Measurements from ENCODE around the gene IQSEC1. TPM values are rescaled to one million over a fixed set of nuclear protein-coding genes. Genes with fewer than 3 reads are reported as not detected.

Gene IQSEC1
- total RNA-seq, 1 experiment from 2014 or later = 13.3 TPM

GRCh38 chr3:12868039-12869034 is 204.9 kb downstream of the IQSEC1 start:
- peak; percentile 81 for DNase-seq
- peaks cover 9% of the 10 kb centered on the region for H3K9me3 Mint-ChIP-seq (ENCODE audit: low read depth, unreplicated experiment)
- H3K27me3 Mint-ChIP-seq (ENCODE audit: unreplicated experiment) = peaks cover 60% of the 10 kb centered on the region
- H3K4me1 Mint-ChIP-seq (ENCODE audit: low read depth, unreplicated experiment) = peaks cover 20% of the 10 kb centered on the region
- H3K4me3 Mint-ChIP-seq (ENCODE audit: low read depth, unreplicated experiment) = peak overlapping the region; percentile 59
- TF ChIP-seq, protein P1, sequence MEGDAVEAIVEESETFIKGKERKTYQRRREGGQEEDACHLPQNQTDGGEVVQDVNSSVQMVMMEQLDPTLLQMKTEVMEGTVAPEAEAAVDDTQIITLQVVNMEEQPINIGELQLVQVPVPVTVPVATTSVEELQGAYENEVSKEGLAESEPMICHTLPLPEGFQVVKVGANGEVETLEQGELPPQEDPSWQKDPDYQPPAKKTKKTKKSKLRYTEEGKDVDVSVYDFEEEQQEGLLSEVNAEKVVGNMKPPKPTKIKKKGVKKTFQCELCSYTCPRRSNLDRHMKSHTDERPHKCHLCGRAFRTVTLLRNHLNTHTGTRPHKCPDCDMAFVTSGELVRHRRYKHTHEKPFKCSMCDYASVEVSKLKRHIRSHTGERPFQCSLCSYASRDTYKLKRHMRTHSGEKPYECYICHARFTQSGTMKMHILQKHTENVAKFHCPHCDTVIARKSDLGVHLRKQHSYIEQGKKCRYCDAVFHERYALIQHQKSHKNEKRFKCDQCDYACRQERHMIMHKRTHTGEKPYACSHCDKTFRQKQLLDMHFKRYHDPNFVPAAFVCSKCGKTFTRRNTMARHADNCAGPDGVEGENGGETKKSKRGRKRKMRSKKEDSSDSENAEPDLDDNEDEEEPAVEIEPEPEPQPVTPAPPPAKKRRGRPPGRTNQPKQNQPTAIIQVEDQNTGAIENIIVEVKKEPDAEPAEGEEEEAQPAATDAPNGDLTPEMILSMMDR (IDR thresholded peaks at IDR 0.05; ENCODE audit: unreplicated experiment) = peak; percentile 70
- CTCF ChIA-PET = interaction anchor here (1.0 to 1.9 kb wide), 3 partner anchors 23 to 116 kb away, joined by 3 to 8 read pairs (median 3); no protein-coding TSS in a partner anchor
- H3K36me3 Mint-ChIP-seq (ENCODE audit: insufficient read depth, unreplicated experiment) = peaks cover 5% of the 10 kb centered on the region
- intact Hi-C loops (cut with micrococcal nuclease; ENCODE audit: unreplicated experiment) = loop anchor here (1.0 to 2.0 kb wide), 2 partner anchors 18 to 116 kb away; no protein-coding TSS in a partner anchor
- H3K27ac Mint-ChIP-seq (ENCODE audit: unreplicated experiment) = no peak overlapping the region
- no TSS peak for BruUV-seq (replicated peaks)

DNA sequence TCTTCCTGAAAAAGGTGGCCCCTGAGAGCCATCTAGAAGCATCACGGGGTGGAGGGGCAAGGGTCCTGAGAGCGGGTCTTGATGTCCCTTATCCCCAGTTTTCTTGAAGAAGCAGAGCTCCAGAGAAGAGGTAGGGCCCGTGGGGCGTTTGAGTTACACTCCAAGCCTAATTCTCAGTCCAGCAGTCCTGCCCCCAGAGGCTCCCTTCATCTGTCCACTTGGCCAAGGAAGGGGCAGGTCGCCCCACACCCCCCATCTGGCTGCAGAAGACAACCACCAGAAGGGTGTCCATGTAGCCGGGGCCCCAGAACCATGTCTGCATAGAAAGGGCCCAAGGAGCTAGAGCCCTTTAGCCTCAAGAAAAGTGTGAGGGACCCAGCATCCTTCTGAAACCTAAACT is 206.4 kb downstream of the IQSEC1 start:
- BruUV-seq (replicated peaks) = no TSS peak
- TF ChIP-seq, protein P1 (IDR thresholded peaks at IDR 0.05; ENCODE audit: unreplicated experiment) = no peak
- Mint-ChIP-seq H3K27ac (ENCODE audit: unreplicated experiment) (no peak overlapping the region), H3K36me3 (ENCODE audit: insufficient read depth, unreplicated experiment) (peaks cover 5% of the 10 kb centered on the region), H3K9me3 (ENCODE audit: low read depth, unreplicated experiment) (peaks cover 9% of the 10 kb centered on the region), H3K4me3 (ENCODE audit: low read depth, unreplicated experiment) (no peak overlapping the region), H3K27me3 (ENCODE audit: unreplicated experiment) (peaks cover 58% of the 10 kb centered on the region), H3K4me1 (ENCODE audit: low read depth, unreplicated experiment) (peaks cover 20% of the 10 kb centered on the region)
- CTCF ChIA-PET = no interaction called here
- DNase-seq = no peak
- intact Hi-C loops (cut with micrococcal nuclease; ENCODE audit: unreplicated experiment) = no loop called here

GRCh38 chr3:12865271-12865670 is 208.0 kb downstream of the IQSEC1 start:
- Mint-ChIP-seq H3K27me3 (ENCODE audit: unreplicated experiment) (peaks cover 58% of the 10 kb centered on the region), H3K36me3 (ENCODE audit: insufficient read depth, unreplicated experiment) (peaks cover 5% of the 10 kb centered on the region), H3K4me3 (ENCODE audit: low read depth, unreplicated experiment) (no peak overlapping the region), H3K4me1 (ENCODE audit: low read depth, unreplicated experiment) (peaks cover 12% of the 10 kb centered on the region), H3K9me3 (ENCODE audit: low read depth, unreplicated experiment) (peaks cover 9% of the 10 kb centered on the region), H3K27ac (ENCODE audit: unreplicated experiment) (no peak overlapping the region)
- intact Hi-C loops (cut with micrococcal nuclease; ENCODE audit: unreplicated experiment) = no loop called here
- BruUV-seq (replicated peaks) = no TSS peak
- DNase-seq = no peak
- TF ChIP-seq, protein P1 (IDR thresholded peaks at IDR 0.05; ENCODE audit: unreplicated experiment) = no peak
- CTCF ChIA-PET = no interaction called here

DNA sequence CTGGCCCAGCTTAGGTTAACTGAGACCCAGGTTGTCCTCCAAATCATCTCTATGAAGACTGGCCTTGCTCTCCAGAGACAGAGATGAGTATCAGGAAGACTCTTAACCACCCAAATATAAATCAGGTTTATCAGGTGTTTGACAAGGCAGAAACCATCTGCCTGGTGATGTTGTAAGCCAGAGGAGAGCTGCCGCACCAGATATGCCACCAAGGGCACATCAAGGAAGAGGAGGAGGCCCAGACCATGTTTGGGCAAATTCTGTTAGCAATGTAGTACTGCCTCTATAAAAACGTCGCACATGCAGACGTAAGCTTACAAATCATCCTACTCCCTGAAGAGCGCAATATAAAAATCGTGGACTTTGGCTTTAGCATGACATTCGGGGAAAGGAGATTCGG is 210.8 kb downstream of the IQSEC1 start:
- Mint-ChIP-seq H3K27ac (ENCODE audit: unreplicated experiment) (no peak overlapping the region), H3K27me3 (ENCODE audit: unreplicated experiment) (peaks cover 75% of the 10 kb centered on the region), H3K4me3 (ENCODE audit: low read depth, unreplicated experiment) (no peak overlapping the region), H3K4me1 (ENCODE audit: low read depth, unreplicated experiment) (no peaks in the 10 kb centered on the region), H3K9me3 (ENCODE audit: low read depth, unreplicated experiment) (peaks cover 9% of the 10 kb centered on the region), H3K36me3 (ENCODE audit: insufficient read depth, unreplicated experiment) (no peaks in the 10 kb centered on the region)
- intact Hi-C loops (cut with micrococcal nuclease; ENCODE audit: unreplicated experiment) = no loop called here
- no TSS peak for BruUV-seq (replicated peaks)
- TF ChIP-seq, protein P1 (IDR thresholded peaks at IDR 0.05; ENCODE audit: unreplicated experiment) = no peak
- CTCF ChIA-PET = interaction anchor here (0.7 kb wide), 1 partner anchor 102 kb away, joined by 3 read pairs; no protein-coding TSS in a partner anchor
- DNase-seq = no peak
